Adipocyte (in vitro differentiated cells): Measurements from ENCODE around the gene SLC12A9.

Experiments used
- DNase-seq: peaks from one replicate; pipeline ENCODE4 v3.0.0-alpha.2; 2015; ENCODE audit warnings: low read depth
- H3K27me3 ChIP-seq: replicated peaks from 2 replicates; pipeline ENCODE4 v1.7.0; 2013; ENCODE audit warnings: mild to moderate bottlenecking, low read length, moderate library complexity; ENCODE audit not compliant: control insufficient read depth, insufficient read depth
- H3K36me3 ChIP-seq: 2 replicates; pipeline ENCODE4 v1.7.0; 2013; ENCODE audit warnings: low read length, mild to moderate bottlenecking, moderate library complexity; ENCODE audit not compliant: control insufficient read depth, insufficient read depth, severe bottlenecking
- H3K4me1 ChIP-seq: 2 replicates; pipeline ENCODE4 v1.7.0; 2013; ENCODE audit warnings: mild to moderate bottlenecking, low read length, moderate library complexity; ENCODE audit not compliant: control insufficient read depth, insufficient read depth
- H3K4me3 ChIP-seq: 2 replicates; pipeline ENCODE4 v1.7.0; 2013; ENCODE audit warnings: mild to moderate bottlenecking, low read length, moderate library complexity
- H3K9ac ChIP-seq: 2 replicates; pipeline ENCODE4 v1.7.0; 2013; ENCODE audit warnings: mild to moderate bottlenecking, low read length, moderate library complexity
- H3K9me3 ChIP-seq: 2 replicates; pipeline ENCODE4 v1.7.0; 2013; ENCODE audit warnings: mild to moderate bottlenecking, low read length, moderate library complexity; ENCODE audit not compliant: control insufficient read depth

Gene SLC12A9

GRCh38 chr7:100888291-100888987 lies 35.9 kb downstream of the SLC12A9 start:
- DNase-seq, result no peak
- peak overlapping the region; percentile 83 for H3K4me3 ChIP-seq
- peaks cover 37% of the 10 kb centered on the region for H3K4me1 ChIP-seq
- H3K27me3 ChIP-seq, result no peaks in the 10 kb centered on the region
- peaks cover 57% of the 10 kb centered on the region for H3K36me3 ChIP-seq
- no peaks in the 10 kb centered on the region for H3K9me3 ChIP-seq
- H3K9ac ChIP-seq, result peak overlapping the region; percentile 96

- Histone ChIP-seq H3K9ac (peak within 1 kb of the TSS; percentile 96), H3K4me1 (peaks cover 39% of the 10 kb centered on the region), H3K36me3 (peaks cover 50% of the 10 kb centered on the region), H3K9me3 (no peaks in the 10 kb centered on the region), H3K27me3 (no peaks in the 10 kb centered on the region), H3K4me3 (peak within 1 kb of the TSS; percentile 83)
- DNase-seq, result no peak
Measured at GRCh38 chr7:100888988-100889750, 36.7 kb downstream of the SLC12A9 start, which contains the start of gene UFSP1. Gene UFSP1 (minus strand): TSS chr7:100889715. CDS start chr7:100889271, 444 bp downstream.

GRCh38 chr7:100890653-100891567 lies 38.4 kb downstream of the SLC12A9 start:
- H3K4me1 ChIP-seq, result peaks cover 39% of the 10 kb centered on the region
- peak overlapping the region; percentile 81 for H3K4me3 ChIP-seq
- peaks cover under 1% of the 10 kb centered on the region for H3K27me3 ChIP-seq
- peak; percentile 18 for DNase-seq
- H3K36me3 ChIP-seq, result peaks cover 34% of the 10 kb centered on the region
- no peaks in the 10 kb centered on the region for H3K9me3 ChIP-seq
- H3K9ac ChIP-seq, result peak overlapping the region; percentile 91

GRCh38 chr7:100891568-100892247 lies 39.2 kb downstream of the SLC12A9 start:
- Histone ChIP-seq H3K27me3 (peaks cover 6% of the 10 kb centered on the region), H3K9ac (peak overlapping the region; percentile 91), H3K36me3 (peaks cover 26% of the 10 kb centered on the region), H3K4me3 (peak overlapping the region; percentile 81), H3K9me3 (no peaks in the 10 kb centered on the region), H3K4me1 (peaks cover 39% of the 10 kb centered on the region)
- no peak for DNase-seq

GRCh38 chr7:100892364-100893317 lies 40.1 kb downstream of the SLC12A9 start:
- peak overlapping the region; percentile 91 for H3K9ac ChIP-seq
- DNase-seq, result no peak
- peaks cover 10% of the 10 kb centered on the region for H3K27me3 ChIP-seq
- no peaks in the 10 kb centered on the region for H3K9me3 ChIP-seq
- H3K36me3 ChIP-seq, result peaks cover 17% of the 10 kb centered on the region
- peak overlapping the region; percentile 81 for H3K4me3 ChIP-seq
- H3K4me1 ChIP-seq, result peaks cover 39% of the 10 kb centered on the region

- DNase-seq, result no peak
- peaks cover 9% of the 10 kb centered on the region for H3K36me3 ChIP-seq
- H3K9me3 ChIP-seq, result no peaks in the 10 kb centered on the region
- peaks cover 15% of the 10 kb centered on the region for H3K27me3 ChIP-seq
- peaks cover 31% of the 10 kb centered on the region for H3K4me1 ChIP-seq
- H3K4me3 ChIP-seq, result peak overlapping the region; percentile 81
- peak overlapping the region; percentile 91 for H3K9ac ChIP-seq
Measured at GRCh38 chr7:100893318-100893895, 40.9 kb downstream of the SLC12A9 start.

- peak overlapping the region; percentile 91 for H3K9ac ChIP-seq
- H3K36me3 ChIP-seq, result peaks cover 5% of the 10 kb centered on the region
- H3K27me3 ChIP-seq, result peaks cover 15% of the 10 kb centered on the region
- no peak for DNase-seq
- peak overlapping the region; percentile 81 for H3K4me3 ChIP-seq
- peaks cover 24% of the 10 kb centered on the region for H3K4me1 ChIP-seq
- no peaks in the 10 kb centered on the region for H3K9me3 ChIP-seq
Measured at GRCh38 chr7:100893910-100894721, 41.6 kb downstream of the SLC12A9 start.

GRCh38 chr7:100894860-100895700 lies 42.6 kb downstream of the SLC12A9 start:
- Histone ChIP-seq H3K36me3 (peaks cover 5% of the 10 kb centered on the region), H3K9ac (peak overlapping the region; percentile 91), H3K27me3 (peaks cover 18% of the 10 kb centered on the region), H3K9me3 (no peaks in the 10 kb centered on the region), H3K4me1 (peaks cover 22% of the 10 kb centered on the region), H3K4me3 (peak overlapping the region; percentile 81)
- DNase-seq, result peak; percentile 78

- H3K4me1 ChIP-seq, result peaks cover 19% of the 10 kb centered on the region
- peaks cover 5% of the 10 kb centered on the region for H3K36me3 ChIP-seq
- no peak for DNase-seq
- peak within 1 kb of the TSS; percentile 81 for H3K4me3 ChIP-seq
- no peaks in the 10 kb centered on the region for H3K9me3 ChIP-seq
- H3K9ac ChIP-seq, result peak within 1 kb of the TSS; percentile 91
- H3K27me3 ChIP-seq, result peaks cover 23% of the 10 kb centered on the region
Measured at GRCh38 chr7:100895701-100895955, 43.1 kb downstream of the SLC12A9 start, which contains the start of gene ACHE. Gene ACHE (minus strand): TSS chr7:100895888. CDS start chr7:100894232, 1,656 bp downstream.
